HG03442 (cell line): Measurements from ENCODE around the gene MUC6.
"Not testable (repeated sequence)": the region's sequence is repeated elsewhere in the genome, so short reads cannot be mapped to it uniquely, and the experiment has no call there.

Experiments
- ATAC-seq: cut with Tn5 transposase; IDR thresholded peaks from one replicate; pipeline ENCODE4 v1.9.1; 2021; ENCODE audit warnings: mild to moderate bottlenecking, moderate library complexity; ENCODE audit not compliant: unreplicated experiment

Gene MUC6

DNA sequence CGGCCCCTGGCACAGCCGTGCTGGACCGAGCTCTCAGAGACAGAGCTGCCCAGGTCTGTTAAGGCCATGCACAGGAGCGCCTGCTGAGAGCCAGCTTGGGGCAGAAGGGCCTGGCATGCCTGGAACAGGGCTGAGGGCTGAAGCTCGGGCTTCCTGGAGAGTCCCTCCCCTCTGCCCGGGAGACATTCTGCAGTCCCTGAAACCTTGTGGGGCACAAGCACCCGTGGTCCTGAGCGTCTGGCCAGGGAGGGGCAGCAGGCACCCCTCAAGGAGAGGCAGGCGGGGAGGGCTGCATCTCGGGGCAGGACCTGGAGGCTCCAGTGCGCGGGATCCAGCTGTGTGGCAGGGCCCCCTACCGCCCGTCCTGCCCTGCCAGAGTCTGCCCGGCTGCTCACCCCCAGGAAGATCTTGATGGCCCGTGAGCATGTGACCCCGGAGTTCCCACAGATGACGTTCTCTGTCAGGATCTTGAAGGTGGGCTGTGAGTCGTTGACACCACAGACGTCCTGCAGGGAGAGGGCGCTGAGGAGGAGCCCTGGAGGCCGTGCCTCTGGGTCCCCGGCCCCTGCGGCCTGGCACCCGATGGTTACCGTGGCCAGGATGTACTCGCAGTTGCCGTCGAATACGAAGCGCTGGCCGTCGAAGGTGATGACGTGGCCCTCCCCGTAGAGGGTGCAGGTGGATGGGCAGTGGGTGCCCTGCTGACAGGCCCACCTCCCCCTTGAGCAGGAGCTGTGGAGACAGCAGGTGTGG lies 10.9 kb downstream of the MUC6 start:
- ATAC-seq = no peak

DNA sequence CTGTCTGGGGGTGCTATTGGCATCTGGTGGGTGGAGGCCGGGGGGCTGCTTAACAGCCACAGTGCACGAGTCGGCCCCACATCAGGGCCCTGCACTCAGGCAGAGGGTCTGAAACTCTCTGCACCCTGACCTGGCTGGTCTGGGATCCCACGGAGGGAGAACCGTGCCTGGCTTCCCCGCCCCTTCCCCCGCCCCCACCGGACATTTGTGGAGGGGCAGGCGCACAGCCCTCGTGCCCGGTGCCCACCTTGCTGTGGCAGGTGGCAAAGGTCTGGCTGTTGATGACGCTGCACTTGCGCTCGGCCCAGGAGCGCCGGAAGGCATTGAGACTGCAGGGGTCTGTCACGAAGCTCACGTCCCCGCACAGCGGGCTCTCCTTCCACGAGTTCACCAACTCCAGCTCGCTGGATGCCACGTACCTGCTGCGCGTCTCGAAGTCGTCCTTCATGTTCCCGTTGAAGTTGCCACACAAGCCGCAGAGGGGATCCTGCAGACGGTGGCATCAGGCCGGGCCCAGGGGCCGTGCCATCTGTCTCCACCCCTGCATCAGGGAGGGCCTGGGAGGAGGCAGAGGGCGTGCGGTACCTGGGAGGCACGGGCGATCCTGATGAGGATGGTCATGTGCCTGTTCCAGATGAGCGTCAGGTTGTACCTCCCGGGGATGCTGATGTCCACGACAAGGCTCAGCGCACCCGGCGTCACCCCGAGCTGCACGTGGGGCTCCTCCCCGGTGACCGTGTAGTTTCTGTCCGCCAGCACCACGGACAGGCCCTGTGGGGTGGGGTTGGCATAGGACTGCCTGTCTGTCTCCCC lies 11.7 kb downstream of the MUC6 start:
- no peak for ATAC-seq

DNA sequence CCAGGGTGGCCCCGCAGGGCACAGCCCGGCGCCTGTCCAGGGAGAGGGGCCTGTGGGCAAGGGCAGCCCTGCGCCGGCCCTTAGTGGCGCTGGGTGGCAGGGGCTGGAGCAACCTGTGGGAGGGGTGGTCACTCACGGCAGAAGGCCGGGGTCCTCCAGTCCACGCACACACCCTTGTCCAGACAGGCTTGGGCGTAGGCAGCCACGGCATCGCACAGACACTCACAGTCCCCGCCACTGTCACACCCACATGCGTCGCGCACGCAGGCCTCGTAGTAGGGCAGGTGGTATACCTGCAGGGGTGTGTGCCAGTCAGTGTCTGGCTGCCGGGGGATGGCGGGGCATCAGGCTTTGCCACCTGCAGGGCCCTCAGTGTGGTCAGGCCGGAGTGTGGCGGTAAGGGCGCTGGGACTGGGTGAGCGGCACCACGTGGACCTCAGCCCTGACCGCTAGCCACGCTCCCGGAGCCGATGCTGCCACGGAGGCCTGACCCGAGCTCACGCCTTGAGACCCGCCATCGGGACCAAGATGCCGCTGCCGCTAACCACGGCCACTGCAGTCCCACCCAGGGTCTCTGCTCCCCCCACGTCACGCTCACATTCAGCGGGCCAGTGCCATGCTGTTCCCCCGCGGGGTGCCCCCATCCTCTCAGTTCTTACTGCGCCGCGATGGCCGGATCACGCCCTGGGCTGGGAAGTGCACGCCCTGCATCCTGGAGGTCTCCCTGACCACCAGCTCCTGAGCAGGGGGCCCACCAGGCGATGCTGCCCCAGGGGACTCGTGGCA lies 12.5 kb downstream of the MUC6 start:
- ATAC-seq = no peak

DNA sequence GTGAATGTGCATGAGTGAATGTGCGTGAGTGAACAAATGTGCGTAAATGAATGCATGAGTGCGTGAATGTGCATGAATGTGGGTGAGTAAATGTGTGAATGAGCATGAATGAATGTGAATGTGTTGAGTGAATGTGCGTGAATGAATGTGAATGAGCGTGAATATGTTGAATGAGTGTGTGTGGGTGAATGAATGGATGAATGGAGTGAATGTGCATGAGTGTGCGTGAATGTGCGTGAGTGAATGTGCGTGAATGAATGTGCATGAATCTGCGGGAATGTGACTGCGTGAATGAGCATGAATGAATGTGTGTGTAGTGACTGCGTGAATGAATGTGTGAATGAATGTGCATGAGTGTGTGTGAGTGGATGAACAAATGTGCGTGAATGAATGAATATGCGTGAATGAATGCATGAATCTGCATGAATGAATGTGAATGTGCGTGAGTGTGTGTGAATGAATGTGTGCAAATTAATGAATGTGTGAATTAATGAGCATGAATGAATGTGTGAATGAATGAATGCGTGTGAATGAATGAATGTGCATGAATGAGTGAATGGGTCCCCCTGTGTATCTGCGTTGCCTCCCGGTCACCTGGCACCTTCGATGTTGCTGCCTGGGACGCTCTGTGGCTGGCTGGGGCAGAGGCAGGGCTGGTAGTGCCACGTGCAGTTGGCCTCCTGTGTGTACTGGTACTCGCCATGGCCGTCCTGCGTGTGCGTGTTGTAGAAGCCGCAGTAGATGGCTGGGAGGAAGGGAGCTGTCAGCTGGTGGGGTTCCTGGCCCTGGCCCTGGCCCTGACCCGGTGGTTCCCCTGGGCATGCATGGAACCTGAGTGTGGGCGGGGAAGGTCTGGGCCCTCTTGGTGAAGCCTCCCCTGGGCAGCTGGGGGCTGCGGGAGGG lies 13.4 kb downstream of the MUC6 start:
- no peak for ATAC-seq

DNA sequence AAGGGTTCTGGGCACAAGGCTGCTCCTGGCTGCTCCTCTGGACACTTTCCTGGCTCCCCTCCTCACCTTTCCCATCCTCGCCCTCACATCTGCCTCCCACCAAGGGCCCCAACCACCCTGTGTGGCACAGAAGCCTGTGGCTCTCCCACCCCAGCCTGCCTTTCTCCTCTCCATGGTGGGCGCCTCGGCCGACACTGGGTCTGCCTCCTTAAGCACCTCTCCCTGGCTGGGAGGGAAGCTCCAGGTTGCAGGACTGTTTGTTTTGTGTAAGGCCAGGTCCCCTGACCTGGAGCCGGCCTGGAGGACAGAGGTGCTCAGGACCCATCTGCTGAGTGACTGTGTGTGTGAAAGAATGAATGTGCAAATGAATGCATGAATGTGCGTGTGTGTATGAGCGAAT lies 14.1 kb downstream of the MUC6 start:
- ATAC-seq = no peak

DNA sequence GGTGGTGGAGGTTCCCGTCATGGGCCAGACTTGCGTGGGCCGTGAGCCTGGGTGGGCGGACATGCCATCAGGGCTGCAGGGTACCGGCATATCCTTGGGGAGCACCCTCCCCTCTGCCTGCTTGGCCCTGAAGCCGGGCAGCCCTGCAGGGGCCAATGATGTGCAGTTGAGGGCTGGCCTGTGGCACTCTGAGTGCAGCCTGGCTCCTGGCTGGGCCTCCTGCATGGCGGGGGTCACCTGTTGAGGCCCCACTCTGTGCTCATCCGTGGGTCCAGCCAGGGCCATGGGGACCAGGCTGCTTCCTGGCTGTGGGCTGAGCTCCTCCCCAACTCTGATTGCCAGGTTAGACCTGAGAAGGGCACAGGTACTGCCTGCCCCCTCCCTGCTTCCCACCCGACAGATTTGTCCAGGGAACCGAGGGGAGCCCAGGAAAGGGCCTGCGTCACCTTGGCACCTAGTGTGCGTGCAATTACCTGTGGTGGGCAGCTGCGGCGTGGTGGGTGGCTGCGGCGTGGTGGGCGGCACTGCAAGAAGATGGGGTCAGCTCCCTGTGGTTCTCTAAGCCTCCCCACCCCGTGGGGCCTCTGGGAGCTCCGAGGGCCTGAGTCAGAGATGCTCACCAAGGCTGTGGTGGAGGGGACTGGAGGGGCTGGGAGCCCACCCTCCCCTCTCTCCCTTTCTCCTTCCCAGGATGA lies 16.2 kb downstream of the MUC6 start:
- ATAC-seq = no peak

DNA sequence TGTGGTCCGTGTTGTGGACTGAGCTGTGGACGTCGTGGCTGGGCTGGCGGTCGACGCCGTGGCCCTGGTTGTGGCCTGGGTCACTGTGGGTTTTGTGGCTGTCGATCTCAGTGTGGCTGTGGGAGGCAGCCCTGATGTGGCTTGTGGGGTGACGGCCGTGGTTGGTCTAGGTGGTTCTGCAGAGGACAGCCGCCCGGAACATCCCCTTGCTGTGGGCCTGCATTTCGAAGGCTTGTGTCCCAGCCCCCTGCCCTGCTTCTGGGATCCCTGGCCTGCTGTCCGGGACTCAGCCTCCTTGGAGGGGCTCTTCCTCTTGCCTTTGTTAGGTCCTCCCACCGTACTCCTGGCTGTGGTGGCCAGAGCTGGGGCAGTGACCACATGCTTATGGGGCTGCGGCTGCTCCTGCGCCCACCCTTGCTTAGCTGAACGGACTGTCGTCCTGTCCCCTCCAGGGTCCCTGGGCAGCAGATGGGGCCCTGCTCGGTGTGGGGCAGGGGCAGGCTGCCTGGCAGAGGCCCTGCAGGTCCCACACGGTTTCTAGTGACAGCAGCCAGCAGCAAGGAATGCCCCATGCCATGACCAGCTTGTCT lies 17.1 kb downstream of the MUC6 start:
- no peak for ATAC-seq

DNA sequence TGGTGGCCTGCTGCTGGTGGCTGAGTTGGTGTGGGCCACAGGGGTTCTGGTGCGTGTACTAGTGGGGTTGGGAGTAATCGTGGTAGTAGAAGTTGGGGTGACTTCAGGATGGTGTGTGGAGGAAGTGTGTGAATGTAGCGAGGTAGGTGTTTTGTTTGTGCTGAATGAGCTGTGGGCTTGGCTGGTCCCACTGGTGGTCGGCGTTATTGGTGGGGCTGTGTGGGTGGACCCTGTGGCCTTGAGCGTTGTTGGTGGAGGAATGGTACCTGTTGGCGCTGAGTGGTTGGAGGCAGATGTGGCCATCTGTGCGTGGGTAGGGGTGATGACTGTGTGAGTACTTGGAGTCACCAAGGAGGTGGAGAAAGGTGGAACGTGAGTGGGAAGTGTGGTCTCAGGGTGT lies 18.4 kb downstream of the MUC6 start:
- ATAC-seq = no peak

DNA sequence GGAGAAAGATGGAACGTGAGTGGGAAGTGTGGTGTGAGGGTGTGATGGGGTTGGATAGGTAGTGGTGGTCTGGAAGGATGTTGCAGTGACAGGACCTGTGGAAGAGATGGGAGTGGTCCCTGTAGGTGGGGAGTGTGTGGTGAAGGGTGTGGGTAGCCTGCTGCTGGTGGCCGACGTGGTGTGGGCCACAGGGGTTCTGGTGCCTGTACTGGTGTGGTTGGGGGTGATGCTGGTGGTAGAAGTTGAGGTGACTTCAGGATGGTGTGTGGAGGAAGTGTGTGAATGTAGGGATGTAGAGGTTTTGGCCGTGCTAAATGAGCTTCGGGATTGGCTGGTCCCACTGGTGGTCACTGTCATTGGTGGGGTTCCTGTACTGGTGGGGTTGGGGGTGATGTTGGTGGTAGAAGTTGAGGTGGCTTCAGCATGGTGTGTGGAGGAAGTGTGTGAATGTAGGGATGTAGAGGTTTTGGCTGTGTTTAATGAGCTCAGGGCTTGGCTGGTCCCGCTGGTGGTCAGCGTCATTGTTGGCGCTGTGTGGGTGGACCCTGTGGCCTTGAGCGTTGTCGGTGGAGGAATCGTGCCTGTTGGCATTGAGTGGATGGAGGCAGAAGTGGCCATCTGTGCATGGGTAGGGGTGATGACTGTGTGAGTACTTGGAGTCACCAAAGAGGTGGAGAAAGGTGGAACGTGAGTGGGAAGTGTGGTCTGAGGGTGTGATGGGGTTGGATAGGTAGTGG lies 19.1 kb downstream of the MUC6 start:
- ATAC-seq = no peak

DNA sequence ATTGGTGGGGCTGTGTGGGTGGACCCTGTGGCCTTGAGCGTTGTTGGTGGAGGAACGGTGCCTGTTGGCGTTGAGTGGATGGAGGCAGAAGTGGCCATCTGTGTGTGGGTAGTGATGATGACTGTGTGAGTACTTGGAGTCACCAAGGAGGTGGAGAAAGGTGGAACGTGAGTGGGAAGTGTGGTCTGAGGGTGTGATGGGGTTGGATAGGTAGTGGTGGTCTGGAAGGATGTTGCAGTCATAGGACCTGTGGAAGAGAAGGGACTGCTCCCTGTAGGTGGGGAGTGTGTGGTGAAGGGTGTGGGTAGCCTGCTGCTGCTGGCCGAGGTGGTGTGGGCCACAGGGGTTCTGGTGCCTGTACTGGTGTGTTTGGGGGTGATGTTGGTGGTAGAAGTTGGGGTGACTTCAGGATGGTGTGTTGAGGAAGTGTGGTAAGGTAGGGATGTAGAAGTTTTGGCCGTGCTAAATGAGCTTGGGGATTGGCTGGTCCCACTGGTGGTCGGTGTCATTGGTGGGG lies 19.9 kb downstream of the MUC6 start:
- not testable (repeated sequence) for ATAC-seq

DNA sequence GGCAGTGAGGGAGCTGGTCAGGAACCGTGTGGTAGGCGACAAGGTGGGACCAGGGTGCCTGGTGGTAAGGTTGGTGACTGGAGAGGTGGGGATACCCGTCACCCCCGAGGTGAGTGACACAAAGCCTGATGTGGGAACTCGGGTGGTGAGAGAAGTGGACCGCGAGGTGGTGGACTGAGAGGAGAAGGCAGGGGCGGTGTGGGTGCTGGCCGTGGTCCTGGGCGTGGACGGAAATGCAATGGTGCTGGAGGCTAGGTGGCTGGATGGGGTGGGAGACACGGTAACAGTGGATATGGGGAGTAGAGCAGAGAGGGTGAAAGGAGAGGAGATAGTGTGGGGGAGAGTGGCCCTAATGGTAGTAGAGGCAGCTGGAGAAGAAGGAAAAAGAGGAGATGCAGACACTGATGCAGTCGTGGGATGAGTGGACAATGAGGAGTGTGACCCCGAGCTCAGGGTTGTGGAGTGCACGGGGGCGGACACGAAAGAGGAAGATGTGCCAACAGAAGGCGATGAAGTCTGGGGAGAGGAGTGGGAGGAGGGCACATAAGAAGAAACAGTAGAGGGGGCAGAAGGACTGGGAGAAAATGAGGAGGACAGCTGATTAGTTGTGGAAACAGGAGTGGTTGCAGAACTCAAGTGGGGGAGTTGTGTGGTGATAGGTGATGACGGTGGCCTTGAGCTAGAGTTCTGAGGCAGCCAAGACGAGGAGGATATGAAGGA lies 20.5 kb downstream of the MUC6 start:
- no peak for ATAC-seq

DNA sequence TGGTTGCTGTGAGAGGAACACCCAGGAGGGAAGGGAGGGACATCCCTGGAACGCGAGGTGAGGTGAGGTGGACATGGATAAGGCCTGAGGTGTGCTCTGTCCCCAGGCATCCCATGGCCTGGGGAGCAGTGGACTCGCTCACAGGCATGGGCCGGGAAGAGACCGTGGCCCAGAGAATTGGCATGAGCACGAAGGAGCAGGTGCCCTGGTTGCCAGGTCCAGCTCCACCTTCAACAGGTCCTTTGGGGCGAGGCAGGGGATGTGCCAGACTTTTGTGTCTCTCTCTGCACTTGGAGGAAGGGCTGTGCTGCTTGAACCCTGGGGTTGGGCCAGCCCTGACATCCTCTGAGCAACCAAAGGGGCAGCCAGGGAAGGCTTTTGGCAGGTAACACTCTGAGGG lies 21.5 kb downstream of the MUC6 start:
- ATAC-seq = no peak

DNA sequence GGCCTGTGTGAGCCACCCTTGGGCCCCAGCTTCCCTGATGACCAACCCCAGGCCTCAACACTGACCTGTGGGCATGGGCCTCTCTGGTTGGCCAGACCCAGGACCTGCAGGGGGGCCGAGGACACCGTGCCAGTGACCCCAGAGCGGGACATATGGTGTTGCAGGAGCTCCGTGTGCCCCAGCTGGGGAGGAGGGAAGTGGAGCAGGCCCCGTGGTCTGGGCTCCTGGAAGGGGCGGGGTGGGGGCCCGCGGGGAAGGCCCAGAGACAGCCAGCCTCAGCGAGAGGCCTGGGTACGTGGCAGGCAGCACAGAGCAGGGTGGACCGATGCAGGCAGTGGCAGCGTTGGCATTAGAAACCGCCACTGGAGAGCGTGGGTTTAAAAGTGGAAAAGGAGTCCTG lies 22.2 kb downstream of the MUC6 start:
- no peak for ATAC-seq

DNA sequence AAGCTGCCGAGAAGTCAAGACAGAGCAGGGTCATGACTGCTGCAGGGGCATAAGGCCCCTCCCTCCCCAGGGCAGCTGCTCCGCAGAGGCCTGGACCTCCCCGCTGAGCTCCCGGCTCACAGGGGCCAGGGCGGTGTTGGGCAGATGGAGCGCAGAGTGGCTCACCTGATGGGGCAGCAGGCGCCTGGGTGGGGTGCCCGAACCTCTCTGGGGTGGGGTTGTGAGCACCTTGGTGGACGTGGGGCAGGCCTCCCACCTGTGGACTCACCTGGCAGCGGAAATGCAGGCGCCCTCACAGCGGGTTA lies 22.9 kb downstream of the MUC6 start:
- ATAC-seq = no peak

DNA sequence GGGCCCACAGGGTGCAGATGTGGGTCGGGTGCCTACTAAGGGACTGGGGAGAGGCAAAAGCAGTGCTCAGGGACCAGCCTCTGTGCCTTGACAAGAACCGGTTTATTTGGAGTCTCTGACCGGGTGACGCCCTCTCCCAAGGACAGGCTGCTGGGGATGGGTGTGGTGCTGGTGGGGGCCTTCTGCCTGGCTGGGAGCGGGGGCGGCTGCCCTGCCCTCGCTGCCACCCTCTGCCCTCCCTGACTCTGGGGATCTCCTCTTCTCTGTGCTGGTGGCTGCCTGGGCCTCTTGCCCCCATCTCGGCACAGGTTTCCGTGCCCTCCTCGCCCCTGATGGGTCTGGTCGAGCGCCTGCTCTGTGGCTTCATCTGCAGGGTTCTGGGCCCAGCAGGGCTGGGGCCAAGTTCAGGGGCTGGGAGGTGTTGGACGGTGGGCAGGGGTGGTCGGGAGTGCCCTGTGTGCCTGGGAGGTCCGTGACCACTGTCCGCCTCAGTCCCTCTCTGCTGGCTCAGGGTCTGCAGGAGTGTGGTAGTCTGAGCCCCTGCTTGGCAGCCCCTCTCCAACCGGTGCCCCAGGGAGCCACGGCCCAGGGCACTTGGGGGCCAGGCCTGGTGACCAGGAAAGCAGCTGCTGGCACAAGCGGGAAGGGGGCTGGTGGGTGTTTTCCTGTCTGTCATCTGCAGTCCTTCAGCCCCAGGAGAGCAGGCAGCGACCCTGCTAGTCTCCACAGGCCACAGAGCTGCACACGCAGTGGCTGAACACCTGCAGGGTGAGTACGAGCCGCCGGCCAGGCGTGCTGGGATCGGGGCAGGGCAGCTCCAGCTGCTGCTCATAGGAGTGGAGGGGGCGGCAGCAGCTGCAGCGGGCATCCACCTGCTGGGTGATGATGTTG lies 23.5 kb downstream of the MUC6 start:
- ATAC-seq = no peak

DNA sequence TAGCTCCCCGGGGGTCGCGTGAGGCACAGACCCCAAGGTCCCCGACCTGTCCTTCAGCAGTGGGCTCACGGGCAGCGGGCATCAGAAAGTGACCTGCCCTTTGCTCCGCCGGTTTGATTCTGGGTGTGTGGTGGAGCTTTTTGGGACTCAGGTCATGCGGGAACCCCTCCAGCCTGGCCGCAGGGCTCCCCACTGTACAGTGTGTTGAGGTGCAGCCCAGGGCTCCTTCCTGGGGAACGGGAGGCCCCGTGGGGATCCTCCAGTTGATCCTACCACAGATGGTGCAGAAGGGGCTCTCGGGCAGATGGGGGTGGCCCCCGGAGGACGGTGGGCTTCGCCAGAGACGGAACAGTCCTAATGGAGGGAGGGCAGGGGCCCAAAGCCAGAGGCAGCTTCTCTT lies 24.2 kb downstream of the MUC6 start:
- no peak for ATAC-seq

DNA sequence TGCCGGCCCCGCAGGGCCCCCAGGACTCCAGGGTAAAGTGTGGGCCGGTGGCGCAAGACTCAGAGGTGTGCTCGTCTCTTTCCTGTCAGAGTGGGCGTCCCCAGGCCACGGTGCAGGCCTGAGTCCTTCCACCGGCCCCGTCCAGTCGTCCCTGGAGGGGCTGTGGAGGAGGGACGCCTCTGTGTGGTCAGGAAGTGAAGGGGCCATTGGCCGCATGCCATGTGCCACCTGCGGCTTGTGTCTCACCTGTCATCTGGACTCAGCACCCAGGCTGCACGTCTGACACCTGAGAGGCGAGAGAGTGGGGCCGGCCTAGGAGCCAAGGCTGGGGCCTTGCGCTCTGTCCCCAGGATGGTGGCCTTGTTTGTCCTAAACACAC lies 25.2 kb downstream of the MUC6 start:
- ATAC-seq = no peak
